Islet precursor cell (in vitro differentiated cells): ENCODE results near the gene CNTNAP1.

Source experiments
- DNase-seq: peaks from one replicate; pipeline ENCODE4 v3.0.0-alpha.2; 2018

The CNTNAP1 gene

DNA sequence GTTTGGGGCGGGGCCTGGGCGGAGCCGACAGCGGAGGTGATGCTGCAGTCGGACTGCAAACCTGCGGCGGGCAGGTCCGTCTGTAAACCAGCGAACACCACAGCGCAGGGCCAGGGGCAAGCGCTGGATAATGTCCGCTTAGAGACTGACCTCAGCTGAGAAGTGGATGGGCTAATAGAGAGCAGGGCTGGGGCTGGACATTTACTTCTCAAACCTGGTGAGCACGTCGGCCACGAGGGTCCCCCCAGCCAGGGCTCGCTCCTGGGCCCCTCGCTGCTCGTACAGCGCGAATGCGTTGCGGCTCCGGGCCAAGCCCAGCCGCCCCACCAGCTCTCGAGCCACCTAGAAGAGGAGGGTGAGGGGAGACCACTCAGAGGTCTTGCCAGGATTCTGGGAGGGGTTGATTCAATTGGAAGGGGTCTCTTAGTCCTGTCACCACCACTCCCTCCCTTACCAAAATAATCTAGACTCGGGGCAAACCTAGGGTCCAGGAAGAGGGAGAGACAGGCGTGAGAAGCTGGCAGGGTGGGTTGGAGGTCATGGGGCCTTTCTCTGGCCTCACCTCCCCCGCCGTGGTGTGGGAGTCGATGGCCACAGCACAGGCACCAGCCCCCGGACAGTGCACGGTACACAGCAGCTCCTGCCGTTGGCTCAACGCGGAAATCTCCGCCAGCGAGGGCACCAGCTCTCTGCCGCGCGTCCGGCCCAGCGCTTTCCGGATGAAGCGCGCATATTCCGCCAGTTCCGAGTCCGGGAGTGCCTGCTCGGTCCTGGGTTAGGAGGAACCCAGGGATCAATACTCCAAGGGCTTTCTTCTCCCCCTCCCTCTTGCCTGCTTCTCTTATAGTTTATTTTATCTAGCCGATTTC is 11.3 kb upstream of the CNTNAP1 start:
- DNase-seq: peak; percentile 88

DNA sequence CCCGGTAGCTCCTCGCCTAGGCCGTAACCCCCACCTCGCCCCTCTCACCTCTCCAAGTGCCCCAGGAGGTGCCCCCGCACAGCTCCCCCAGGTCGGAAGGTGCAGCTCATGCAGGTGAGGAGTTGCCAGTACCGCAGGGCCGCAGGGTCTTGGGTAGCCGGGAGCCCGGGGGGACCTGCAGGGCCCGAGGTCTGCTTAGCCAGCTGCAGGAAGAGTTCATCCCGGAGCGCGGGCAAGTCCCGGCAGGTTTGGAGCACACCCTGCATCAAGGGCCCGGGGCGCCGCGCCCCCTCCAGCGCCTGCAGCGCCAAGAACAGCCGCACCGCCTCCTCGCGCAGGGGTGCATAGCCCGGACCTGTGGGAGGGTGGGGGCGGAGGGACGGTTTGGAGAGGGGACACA is 10.3 kb upstream of the CNTNAP1 start:
- peak; percentile 82 for DNase-seq

DNA sequence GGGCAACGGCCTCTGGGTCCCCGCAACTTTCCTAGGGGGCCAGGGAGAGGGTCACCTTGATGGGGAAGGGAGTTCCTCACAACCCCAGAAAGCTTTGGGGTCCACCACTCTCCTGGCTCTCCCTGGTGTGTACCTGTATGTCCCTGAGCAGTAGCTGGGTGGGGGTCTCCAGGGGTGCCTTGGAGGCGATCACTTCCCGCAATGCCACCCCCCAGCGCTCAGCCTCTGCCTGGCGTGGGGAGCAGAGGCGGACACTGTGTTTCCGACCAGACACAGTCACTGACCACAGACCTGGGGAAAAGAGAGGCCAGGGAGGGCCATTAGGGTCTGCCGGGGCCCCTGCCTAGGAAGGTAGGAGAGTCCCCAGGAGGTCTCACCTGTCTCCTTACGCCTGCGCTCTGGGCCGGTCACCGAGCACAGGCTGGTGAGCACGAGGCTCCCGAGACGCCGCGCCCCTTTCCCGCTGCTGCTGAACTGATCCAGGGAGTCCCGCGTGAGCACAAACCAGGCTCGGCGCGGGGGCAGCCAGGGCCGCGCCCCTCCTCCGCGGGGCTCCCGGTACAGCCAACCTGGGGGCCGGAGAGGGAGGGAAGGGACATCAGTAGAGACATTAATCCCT is 9.0 kb upstream of the CNTNAP1 start:
- peak; percentile 70 for DNase-seq

DNA sequence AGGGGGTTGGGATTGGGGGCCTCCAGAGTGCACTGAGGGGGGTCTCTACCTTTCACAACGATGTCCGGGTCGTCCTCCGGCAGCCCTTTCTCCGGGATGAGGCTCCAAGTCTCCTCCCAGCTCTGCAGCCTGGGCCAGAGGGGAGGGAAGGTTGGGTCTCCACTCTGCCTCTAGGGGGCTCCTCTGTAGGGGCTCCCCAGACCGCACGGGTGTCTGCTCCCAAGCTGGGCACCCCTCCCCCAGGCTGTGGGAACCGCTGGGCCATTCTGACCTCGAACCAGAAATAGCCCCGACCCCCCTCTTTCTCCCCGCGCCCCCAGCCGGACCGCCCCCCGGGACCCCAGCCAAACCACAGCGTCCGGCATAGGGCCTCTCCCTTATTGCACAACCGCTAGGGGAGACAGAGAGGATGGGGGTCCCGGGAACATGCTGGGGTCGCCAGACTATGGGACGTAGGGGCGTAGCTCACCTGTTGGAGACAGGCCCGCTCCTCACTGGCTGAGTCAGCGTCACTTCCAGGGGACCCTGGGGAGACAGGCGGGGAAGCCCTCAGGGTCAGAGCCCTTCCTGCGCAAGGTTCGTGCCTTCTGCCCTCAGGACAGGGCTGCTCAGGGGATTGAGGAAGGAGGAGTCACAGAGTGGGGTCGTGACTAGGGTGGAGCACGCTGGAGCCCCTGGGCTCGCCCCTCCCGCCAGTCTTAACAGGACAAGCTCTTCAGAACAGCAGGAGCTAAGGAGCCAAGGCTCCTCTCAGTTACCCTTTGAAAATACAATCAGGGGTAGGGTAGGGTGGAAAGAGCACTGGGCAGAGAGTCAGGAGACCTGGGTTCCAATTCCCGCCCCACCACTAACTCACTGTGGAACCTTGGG is 8.2 kb upstream of the CNTNAP1 start:
- peak; percentile 85 for DNase-seq

DNA sequence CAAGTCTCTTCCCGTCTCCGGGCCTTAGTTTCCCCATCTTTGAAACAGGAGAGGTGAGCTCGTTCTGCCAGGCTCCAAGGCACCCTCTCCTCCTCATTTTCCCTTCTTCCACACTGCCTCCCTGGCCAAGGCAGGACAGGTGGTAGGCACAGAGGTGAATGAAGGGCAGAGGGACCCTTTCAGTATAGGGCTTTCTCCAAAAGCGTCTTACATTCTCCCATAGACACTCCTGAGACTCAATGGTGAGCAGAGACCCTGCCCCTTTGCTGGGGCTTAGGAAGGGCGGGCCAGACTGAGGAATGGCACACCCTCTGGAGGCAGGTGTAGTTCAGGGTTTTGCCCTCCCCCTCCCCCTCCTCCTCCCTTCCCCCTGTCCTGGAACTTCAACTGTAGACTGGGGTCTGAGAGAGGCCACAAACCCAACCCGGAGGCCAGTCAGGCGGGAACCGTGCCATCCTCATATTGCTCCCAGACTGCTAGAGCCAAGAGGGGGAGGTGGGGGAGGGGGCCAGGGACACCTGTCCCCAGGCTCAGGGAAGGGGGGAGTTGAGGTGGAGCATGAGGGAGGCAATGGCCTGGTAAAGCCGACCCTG is 7.5 kb upstream of the CNTNAP1 start:
- DNase-seq: no peak

DNA sequence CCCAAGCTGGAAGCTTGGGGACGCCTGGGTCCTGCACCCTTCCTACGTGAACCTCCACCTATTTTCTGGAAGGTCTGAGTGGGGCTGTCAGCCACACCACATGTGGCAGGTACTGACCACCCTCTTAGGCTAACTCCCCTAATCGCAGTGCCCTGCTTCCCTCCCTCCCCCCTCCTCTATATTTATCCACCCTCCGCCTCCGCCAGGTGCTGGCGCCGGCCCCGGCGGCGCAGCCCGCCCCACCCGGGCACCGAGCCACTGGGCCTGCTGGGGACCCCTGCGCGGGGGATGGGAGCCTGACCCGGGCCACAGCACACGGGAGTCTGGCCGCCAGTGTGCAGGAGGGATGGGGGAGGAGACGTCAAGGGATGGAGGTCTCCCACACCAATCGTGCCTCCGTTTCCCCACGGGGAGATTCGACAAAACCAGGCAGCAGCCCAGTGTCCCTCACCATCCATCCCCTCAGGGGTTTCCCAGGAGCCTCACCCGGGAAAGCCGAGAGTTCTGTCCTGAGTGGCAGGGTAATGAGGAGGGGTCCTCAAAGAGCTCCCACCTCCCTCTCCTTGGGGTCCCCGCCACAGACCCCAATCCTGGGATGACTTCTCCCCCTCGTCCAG is 6.9 kb upstream of the CNTNAP1 start:
- no peak for DNase-seq

DNA sequence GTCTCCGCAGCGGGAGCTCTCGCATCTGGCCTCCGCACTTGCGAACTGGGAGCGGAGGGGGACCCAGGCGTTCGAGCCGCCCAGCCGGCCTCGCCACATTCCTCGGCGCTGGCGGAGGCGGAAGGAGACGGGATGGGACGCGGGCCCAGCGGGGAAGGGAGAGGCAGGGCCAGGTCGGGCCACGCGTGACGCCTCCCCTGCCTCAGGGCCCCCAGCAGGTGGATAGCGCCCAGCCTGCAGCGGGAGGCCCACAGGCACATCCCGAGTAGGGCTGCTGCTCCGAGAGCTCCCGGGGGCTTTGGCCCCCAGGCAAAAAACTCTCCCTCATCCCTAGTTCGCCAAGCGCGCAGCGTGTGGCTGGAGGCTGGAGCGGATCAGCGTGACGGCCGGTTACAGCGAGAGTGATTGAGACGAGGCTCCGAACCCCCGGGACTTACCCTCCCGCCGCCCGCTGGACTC is 6.3 kb upstream of the CNTNAP1 start:
- peak; percentile 83 for DNase-seq

DNA sequence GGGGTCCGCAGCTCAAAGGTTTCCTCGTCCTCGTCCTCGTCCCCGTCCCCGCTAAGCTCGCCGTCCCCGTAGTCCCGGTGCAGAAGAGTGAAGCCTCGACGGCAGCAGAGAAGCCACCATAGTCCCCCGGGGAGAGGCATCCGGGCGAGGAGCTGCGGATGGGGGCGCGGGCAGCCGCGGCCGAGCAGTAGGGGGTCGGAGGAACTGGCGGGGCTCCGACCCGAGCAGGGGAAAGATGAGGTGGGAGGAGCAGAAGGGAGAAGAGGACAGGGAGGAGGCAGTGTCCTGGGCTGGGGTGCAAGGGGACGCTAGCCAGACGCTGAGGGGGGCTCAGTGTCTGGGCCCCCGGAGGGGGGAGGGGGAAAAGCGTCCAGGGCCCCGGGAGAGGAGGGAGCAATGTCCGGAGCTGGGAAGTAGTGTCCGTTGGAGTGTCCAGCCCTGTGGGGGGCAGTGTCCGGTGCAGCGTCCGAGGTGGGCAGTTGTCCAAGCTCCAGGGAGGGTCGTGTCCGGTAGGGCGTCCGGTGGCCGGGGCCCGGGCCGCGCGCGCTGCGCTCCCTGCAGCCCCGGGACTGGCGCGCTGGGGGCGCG is 5.8 kb upstream of the CNTNAP1 start, which contains the start of gene PLEKHH3:
Gene PLEKHH3 (minus strand): TSS at position 571 of the 588 bp plus-strand sequence. CDS start 431 bp downstream, at position 140.
- no peak for DNase-seq

DNA sequence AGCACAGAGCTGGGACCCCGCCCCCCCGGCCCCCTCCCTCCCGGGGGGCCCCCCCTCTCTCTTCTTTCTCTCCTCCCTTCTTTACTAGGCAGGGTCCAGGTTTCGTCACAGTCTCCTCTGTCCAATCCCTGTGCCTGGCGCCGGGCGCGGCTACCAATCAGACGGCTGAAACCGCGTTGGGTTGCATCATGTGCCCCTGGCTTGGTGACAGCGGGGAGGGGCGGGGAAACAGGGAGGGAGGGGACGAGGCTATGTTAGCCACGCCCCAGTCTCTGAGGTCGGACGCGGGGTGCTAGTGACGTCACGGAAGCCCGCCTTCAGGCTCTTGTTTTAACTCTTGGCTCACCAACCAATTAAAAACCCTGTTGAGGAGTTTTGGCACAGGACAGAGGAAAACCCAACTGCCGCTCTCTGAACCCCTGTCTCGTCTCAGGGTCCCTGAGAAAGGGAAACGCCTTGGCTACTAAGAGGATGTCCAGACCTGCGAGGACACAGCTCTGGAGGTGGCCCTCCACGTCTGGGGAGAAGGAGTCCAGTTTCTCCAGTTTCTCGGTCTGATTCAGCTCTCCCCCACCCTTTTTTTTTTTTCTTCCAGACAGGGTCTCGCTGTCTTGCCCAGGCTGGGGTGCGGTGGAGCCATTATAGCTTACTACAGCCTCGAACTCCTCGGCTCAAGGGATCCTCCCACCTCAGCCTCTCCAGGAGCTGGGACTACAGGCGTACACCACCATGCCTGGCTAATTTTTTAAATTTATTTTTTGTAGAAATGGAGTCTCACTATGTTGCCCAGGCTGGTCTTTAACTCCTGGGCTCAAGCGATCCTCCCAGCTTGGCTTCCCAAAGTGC is 5.1 kb upstream of the CNTNAP1 start:
- DNase-seq: peak; percentile 100

DNA sequence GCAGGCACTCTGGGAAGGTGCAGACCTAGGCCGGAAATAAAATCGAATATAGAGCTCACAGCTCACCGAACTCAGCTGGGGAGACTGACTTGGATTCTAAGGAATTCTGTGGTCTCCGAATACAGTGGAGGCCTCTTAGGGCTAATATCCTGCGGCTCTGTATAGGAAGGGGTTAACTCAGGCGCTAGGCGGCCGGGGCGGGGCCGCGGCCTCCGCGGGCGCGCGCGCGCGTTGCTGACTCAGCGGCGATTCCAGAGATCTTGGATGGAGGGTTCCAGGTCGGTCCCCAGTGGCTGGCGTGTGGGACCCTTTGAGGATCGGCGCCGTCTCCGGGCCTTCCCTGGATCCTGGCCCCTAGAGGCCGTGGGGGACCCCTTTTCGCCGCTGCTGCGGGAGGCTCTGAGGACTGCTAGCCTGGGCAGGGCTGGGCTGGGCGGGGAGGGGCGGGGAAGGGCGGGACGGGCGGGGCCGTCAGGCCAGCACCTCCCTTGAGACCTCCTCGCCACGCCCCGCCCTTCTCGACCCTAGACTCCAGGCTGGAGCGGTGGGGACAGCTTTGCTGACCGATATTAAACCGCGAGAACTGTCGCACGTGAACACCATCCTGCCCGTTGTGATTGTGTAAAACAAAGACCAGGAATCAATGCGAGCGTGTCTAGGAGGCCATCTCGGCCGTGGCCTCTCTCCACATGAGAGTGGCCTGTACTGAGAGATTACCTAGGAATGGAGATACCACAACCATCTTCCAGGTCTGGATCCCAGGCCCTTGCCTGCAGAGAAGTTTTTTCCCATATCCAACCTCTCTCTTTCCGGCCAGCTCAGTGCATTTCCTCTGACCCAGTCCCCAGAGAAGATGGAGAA is 4.2 kb upstream of the CNTNAP1 start:
- peak; percentile 98 for DNase-seq

DNA sequence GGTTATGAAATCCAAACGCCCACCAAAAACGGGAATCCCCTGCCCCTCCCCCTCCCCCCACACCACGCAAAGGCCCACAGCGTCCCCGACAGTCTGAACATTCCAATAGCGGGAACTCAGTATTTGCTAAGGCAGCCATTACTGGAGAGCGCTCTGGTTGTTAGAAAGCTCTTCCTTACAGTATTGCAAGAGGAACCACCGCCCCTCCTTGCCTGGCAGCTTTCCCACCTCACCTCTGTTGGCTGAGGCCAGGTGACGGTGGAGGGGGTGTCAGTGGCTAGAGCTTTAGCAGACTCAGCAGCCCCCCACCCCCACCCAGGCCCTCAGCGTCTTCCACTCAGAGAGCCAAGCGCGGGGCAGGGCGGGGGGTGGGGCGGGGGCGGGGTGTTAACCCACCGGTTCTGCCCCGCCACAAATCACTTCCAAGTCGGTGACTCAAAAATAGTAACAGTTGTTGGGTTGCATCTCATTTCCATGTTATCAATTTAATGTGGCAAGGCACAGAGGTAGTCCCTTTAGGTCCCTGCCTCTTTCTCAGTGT is 3.3 kb upstream of the CNTNAP1 start:
- peak; percentile 86 for DNase-seq

DNA sequence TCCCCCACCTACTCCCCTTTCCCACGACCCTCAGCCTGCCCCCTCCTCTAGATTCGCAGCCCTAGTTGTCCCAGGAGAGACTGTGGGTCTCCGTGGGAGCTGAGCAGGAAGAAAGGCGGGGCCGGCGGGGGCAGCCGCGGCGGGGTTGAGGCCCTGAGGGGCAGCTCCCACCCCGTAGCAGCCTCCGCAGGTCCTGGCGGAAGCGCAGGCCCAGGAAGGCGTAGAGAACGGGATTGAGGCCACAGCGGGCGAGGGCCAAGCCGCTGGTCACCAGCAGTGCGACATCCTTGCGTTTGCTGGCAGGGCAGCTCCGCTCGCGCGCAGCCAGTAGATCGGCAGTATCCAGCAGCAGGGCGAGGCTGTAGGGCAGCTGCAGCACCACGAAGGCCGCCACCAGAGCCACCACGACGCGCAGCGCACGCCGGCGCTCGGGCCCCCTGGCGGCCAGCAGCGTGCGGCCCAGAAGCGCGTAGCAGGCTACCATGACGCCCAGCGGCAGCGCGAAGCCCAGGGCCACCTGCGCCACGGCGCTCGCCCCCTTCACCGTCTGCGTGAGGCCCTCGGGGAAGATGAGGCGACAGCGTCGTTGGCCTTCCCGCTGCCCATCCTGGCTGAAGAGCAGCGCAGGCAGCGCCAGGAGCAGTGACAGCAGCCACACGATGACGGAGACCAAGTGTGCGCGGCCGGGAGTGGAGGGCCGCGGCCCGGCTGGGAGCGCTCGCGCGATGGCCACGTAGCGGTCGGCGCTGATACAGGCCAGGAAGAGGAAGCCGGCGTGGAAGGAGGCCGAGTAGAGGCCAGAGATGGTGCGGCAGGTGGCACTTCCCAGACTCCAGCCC is 2.6 kb upstream of the CNTNAP1 start:
- peak; percentile 97 for DNase-seq

DNA sequence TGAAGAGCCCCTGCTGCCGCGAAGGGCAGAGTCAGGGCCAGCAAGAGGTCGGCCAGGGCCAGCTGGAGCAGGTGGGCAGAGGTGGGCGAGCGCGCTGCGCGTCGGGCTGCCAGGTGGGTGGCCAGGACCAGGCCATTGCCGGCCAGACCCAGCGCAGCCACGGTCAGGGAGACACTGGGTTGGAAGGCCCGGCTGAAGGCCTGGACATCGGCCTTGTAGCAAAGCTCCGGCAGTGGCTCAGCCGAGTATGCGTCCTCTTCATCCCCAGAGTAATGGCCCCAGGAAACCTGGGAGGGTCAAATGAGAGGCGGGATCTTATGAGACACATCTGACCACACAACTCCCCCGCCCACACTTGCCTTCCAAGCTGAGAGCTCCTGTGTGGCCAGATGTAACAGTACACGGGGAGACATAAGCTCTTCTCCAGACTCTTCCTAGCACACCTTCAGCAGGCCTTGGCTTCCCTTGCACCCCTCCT is 2.0 kb upstream of the CNTNAP1 start:
- no peak for DNase-seq

DNA sequence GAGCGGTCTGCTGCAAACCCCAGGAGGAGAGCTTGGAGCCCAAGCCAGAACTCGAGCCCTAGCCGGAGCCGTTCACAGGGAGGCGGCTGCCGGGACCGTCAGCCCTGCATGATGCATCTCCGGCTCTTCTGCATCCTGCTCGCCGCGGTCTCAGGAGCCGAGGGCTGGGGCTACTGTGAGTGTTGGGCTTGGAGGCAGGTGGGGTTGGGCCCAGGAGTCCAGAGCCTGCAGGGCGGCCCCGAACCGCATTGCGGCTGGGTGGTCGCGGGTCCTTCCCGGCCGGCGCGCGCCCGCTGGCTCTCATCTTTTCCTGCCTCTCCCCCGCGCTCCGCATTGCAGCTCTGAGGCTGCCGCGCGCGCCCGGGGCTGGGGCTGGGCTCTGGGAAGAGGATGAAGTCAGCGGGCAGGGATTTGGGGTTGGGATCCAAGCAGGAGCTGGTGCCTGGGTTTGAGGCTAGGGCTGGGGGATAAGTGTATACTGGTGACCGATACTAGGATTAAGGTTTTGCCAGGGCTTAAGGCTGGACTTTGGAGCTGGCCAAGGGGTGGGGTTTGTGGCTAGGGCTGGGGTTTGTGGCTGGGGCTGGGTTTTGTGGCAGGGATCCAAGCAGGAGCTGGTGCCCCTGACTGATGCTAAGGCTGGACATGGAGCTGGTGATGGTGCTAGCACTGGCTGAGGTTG is 532 bp downstream of the CNTNAP1 start:
- DNase-seq: peak; percentile 87

DNA sequence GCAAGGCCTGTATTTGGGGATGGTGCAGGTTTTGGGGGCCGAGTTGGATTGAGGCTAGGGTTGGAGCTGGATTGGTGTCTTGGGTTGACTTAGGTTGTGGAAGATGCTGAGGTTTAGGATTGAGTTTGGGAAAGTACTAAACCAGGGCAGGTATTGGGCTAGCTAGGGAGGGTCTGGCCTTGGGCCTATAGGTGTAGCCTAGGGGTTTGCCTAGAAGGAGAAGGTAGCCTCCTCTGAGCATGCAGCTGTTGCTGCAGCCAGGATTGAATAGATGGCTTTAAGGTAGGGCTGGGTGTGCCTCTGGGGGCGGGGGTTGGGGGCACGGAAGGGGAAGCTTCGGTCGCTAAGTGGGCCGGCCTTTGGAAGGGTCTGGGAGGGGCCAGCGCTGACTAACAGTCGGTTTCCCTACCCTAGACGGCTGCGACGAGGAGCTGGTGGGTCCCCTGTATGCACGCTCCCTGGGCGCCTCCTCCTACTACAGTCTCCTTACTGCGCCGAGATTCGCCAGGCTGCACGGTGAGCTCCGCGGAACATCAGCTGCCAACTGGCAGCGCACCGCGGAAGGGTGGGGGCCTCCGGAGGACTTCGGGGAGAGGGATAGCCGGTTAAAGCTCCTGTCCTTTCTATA is 1.2 kb downstream of the CNTNAP1 start:
- DNase-seq: no peak

DNA sequence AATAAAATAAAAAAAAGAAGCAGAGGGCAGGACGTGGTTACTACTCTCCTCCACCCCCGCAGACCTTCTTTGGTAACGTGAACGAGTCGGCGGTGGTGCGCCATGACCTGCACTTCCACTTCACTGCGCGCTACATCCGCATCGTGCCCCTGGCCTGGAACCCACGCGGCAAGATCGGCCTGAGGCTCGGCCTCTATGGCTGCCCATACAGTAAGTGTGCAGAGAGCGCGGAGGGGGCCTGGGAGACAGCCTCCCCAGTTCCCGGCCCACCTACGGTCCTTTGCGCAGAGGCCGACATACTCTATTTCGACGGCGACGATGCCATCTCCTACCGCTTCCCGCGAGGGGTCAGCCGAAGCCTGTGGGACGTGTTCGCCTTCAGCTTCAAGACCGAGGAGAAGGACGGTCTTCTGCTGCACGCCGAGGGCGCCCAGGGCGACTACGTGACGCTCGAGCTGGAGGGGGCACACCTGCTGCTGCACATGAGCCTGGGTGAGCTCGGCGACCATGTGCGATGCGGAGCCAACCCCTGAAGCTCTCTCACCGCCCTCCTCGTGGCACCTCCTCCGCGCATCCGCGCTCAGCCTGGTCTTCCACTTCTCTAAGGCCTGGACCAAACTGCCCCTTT is 2.7 kb downstream of the CNTNAP1 start:
- DNase-seq: no peak

DNA sequence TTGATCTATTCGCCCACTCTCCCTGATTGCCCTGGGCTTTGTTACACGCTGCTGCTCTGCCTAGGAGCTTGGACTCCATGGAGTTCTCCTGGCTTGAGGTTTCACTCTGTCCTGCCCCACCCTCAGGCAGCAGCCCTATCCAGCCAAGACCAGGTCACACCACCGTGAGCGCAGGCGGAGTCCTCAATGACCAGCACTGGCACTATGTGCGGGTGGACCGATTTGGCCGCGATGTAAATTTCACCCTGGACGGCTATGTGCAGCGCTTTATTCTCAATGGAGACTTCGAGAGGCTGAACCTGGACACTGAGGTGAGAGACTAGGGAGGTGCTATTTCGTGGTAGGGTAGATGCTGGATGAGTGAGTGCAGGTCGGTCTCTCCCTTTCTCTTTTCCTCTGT is 3.5 kb downstream of the CNTNAP1 start:
- no peak for DNase-seq
